Tibial nerve (tissue), 4 donors: ENCODE data around the gene HYOU1. TPM values are rescaled to one million over a fixed set of nuclear protein-coding genes. Genes with fewer than 3 reads are reported as not detected.
"Not testable (repeated sequence)": the region's sequence is repeated elsewhere in the genome, so short reads cannot be mapped to it uniquely, and the experiment has no call there.

Experiments
- DNase-seq, 2 donors: peaks; one replicate each; pipeline ENCODE4 v3.0.0-alpha.2; 2019; ENCODE audit warnings: low spot score in 2 of 2
- H3K27ac ChIP-seq, 4 donors: fragments of 200-600 bp; sonication (generic) in 3 of 4; one replicate each; pipeline ENCODE4 v1.5.1; 2017 to 2019; ENCODE audit warnings: mild to moderate bottlenecking in 1 of 4
- H3K27me3 ChIP-seq, 2 donors: fragments of 200-600 bp; sonication (generic) in 1 of 2; one replicate each; pipeline versions ENCODE4 v1.5.1 to v1.6.0; 2017 to 2019
- H3K36me3 ChIP-seq, 3 donors: fragments of 200-600 bp; sonication (generic); one replicate each; pipeline ENCODE4 v1.5.1; 2018 to 2019
- H3K4me1 ChIP-seq, 4 donors: fragments of 200-600 bp; sonication (generic) in 3 of 4; one replicate each; pipeline ENCODE4 v1.5.1; 2017 to 2019
- H3K4me3 ChIP-seq, 4 donors: fragments of 200-600 bp; sonication (generic) in 3 of 4; one replicate each; pipeline ENCODE4 v1.5.1; 2017 to 2019; ENCODE audit warnings: mild to moderate bottlenecking in 1 of 4, moderate library complexity in 1 of 4
- H3K9me3 ChIP-seq, 4 donors: fragments of 200-600 bp; sonication (generic) in 3 of 4; one replicate each; pipeline ENCODE4 v1.5.1; 2017 to 2019
- EP300 ChIP-seq, 2 donors: sonication (generic); formaldehyde crosslinking; IDR thresholded peaks; one replicate each; pipeline ENCODE4 v1.6.1; 2017; ENCODE audit warnings: antibody characterized with exemption in 2 of 2, mild to moderate bottlenecking in 1 of 2
- POLR2A ChIP-seq, 2 donors: fragments of 450-650 bp; IDR thresholded peaks; one replicate each; pipeline ENCODE4 v1.6.1; 2017; ENCODE audit warnings: antibody characterized with exemption in 2 of 2, mild to moderate bottlenecking in 2 of 2, moderate library complexity in 2 of 2
- WGBS, 2 donors: methylation state at CpG; one replicate each; pipeline ENCODE4 v1.1.5; 2018; 5-methylcytosine and 5-hydroxymethylcytosine counted together
- total RNA-seq, 4 donors: library from RNA; depleted of rRNA; stranded (reverse); fragments of >200 nt; gene quantifications; one replicate each; pipeline ENCODE4 v1.1.0, GENCODE V29; 2016
- TF ChIP-seq, protein P1 (sequence below), 5 experiments: fragments of 200-600 bp in 3 of 5; fragments of 450-650 bp in 2 of 5; sonication (generic) in 3 of 5; IDR thresholded peaks; one replicate each; pipeline ENCODE4 v1.5.1; 2016 to 2019; ENCODE audit warnings: antibody characterized with exemption in 5 of 5, mild to moderate bottlenecking in 3 of 5, moderate library complexity in 2 of 5

Gene HYOU1
- total RNA-seq, 4 donors from 2014 or later = 78.1 to 102 (median 91.3) TPM

GRCh38 chr11:119067371-119068222 lies 10.6 kb upstream of the HYOU1 start, which contains the start of gene VPS11:
VPS11 (plus strand) TSS chr11:119067818; CDS start chr11:119067824, 6 bp downstream.
- peak; percentile 92 to 93 for DNase-seq
- 0 to 1% methylated on average over 48 of the region's 49 CpGs for WGBS, 2 donors
- Histone ChIP-seq H3K27ac (peak within 1 kb of the TSS; percentile 57 to 93 (median 85)), H3K36me3 (peaks cover 0 to 34% (median 10%) of the 10 kb centered on the region in 3 donors), H3K4me3 (peak within 1 kb of the TSS; percentile 65 to 76 (median 70)), H3K9me3 (no peaks in the 10 kb centered on the region), H3K27me3 (no peaks in the 10 kb centered on the region), H3K4me1 (peaks cover 0 to 55% (median 12%) of the 10 kb centered on the region in 4 donors)
- TF ChIP-seq EP300 (IDR thresholded peaks at IDR 0.05) (peak; percentile 93 to 95), POLR2A (IDR thresholded peaks at IDR 0.05) (peak; percentile 47 to 63)
- TF ChIP-seq, protein P1, sequence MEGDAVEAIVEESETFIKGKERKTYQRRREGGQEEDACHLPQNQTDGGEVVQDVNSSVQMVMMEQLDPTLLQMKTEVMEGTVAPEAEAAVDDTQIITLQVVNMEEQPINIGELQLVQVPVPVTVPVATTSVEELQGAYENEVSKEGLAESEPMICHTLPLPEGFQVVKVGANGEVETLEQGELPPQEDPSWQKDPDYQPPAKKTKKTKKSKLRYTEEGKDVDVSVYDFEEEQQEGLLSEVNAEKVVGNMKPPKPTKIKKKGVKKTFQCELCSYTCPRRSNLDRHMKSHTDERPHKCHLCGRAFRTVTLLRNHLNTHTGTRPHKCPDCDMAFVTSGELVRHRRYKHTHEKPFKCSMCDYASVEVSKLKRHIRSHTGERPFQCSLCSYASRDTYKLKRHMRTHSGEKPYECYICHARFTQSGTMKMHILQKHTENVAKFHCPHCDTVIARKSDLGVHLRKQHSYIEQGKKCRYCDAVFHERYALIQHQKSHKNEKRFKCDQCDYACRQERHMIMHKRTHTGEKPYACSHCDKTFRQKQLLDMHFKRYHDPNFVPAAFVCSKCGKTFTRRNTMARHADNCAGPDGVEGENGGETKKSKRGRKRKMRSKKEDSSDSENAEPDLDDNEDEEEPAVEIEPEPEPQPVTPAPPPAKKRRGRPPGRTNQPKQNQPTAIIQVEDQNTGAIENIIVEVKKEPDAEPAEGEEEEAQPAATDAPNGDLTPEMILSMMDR (IDR thresholded peaks at IDR 0.05) = peak in 1 of 5 experiments; percentile 45

DNA sequence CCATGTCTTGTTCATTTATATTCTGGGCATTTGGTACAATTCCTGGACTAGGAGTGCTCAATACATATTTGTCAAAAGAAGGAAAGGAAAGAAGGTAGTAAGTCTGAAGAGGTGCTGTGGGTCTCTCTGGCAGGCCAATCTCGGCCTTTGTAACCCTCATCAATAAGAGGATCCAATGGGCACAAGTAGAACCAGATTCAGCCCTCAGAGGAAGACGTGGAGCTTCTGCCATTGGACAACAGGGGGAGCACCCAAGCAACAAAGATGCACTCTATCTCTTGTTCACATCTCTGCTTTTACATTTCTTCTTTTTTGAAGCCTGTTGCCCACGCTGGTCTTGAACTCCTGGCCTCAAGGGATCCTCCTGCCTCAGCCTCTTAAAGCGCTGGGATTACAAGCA lies 8.4 kb upstream of the HYOU1 start:
- no peaks in the 10 kb centered on the region for H3K27me3 ChIP-seq
- DNase-seq = no peak
- WGBS, 2 donors = 39 to 44% methylated on average over 4 of the region's 4 CpGs
- peaks cover 0 to 12% (median 0%) of the 10 kb centered on the region in 3 donors for H3K36me3 ChIP-seq
- H3K27ac ChIP-seq = no peak overlapping the region
- no peak for TF ChIP-seq EP300 (IDR thresholded peaks at IDR 0.05)
- TF ChIP-seq, protein P1 (IDR thresholded peaks at IDR 0.05) = peak in 2 of 5 experiments; percentile 13 to 15
- TF ChIP-seq POLR2A (IDR thresholded peaks at IDR 0.05) = no peak
- H3K4me3 ChIP-seq = no peak overlapping the region
- peaks cover 0 to 57% (median 12%) of the 10 kb centered on the region in 4 donors for H3K4me1 ChIP-seq
- H3K9me3 ChIP-seq = no peaks in the 10 kb centered on the region

GRCh38 chr11:119062779-119063178 lies 5.8 kb upstream of the HYOU1 start:
- peak overlapping the region in 2 of 4 donors; percentile 38 to 40 for H3K27ac ChIP-seq
- H3K9me3 ChIP-seq = no peaks in the 10 kb centered on the region
- peaks cover 0 to 40% (median 10%) of the 10 kb centered on the region in 4 donors for H3K4me1 ChIP-seq
- 57 to 59% methylated on average over 5 of the region's 5 CpGs for WGBS, 2 donors
- no peaks in the 10 kb centered on the region for H3K27me3 ChIP-seq
- H3K4me3 ChIP-seq = no peak overlapping the region
- no peak for DNase-seq
- no peak for TF ChIP-seq EP300 (IDR thresholded peaks at IDR 0.05)
- H3K36me3 ChIP-seq = no peaks in the 10 kb centered on the region

DNA sequence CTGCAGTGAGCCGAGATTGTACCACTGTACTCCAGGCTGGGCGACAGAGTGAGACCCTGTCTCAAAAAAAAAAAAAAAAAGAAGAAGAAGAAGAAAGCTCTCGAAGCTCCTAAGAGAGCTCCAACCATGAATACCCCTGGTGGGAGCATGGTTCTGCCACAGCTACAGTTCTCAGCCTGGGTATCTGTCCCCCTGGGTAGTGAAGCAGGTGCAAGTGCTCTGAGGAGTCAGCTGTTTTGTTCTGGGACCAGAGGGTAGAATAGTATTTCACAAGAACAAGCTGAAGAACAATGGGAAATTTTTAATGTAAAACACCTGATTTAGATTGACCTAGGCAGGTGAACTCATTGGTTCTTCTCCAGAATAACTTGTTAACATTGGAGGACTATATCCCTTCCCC lies 4.3 kb upstream of the HYOU1 start:
- Histone ChIP-seq H3K9me3 (no peaks in the 10 kb centered on the region), H3K27ac (no peak overlapping the region), H3K36me3 (no peaks in the 10 kb centered on the region), H3K4me3 (no peak overlapping the region), H3K4me1 (peaks cover 0 to 36% (median 11%) of the 10 kb centered on the region in 4 donors), H3K27me3 (no peaks in the 10 kb centered on the region)
- 94 to 99% methylated on average over 3 of the region's 3 CpGs for WGBS, 2 donors
- TF ChIP-seq, protein P1 (IDR thresholded peaks at IDR 0.05) = no peak
- no peak for TF ChIP-seq EP300 (IDR thresholded peaks at IDR 0.05)
- TF ChIP-seq POLR2A (IDR thresholded peaks at IDR 0.05) = no peak
- no peak for DNase-seq

DNA sequence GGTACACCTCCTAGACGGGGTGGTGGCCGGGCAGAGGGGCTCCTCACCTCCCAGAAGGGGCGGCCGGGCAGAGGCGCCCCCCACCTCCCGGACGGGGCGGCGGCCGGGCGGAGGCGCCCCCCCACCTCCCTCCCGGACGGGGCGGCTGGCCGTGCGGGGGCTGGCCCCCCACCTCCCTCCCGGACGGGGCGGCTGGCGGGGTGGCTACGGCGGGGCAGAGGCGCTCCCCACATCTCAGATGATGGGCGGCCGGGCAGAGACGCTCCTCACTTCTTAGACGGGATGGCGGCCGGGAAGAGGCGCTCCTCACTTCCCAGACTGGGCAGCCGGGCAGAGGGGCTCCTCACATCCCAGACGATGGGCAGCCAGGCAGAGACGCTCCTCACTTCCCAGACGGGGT lies 2.1 kb upstream of the HYOU1 start:
- not testable (repeated sequence) for H3K27ac ChIP-seq, H3K27me3 ChIP-seq, H3K4me3 ChIP-seq, H3K9me3 ChIP-seq, DNase-seq
- WGBS, 2 donors = 81 to 90% methylated on average over 13 to 17 of the region's 35 CpGs
- Histone ChIP-seq H3K36me3 (peaks cover 0 to 12% (median 9%) of the 10 kb centered on the region in 3 donors), H3K4me1 (peaks cover 0 to 39% (median 15%) of the 10 kb centered on the region in 4 donors)

GRCh38 chr11:119056421-119056999 lies 495 bp downstream of the HYOU1 start:
- H3K4me1 ChIP-seq = peaks cover 0 to 26% (median 15%) of the 10 kb centered on the region in 4 donors
- no peak for TF ChIP-seq EP300 (IDR thresholded peaks at IDR 0.05)
- TF ChIP-seq, protein P1 (IDR thresholded peaks at IDR 0.05) = no peak
- TF ChIP-seq POLR2A (IDR thresholded peaks at IDR 0.05) = no peak
- no peaks in the 10 kb centered on the region for H3K27me3 ChIP-seq
- 0 to 1% methylated on average over 17 to 27 of the region's 48 CpGs for WGBS, 2 donors
- H3K4me3 ChIP-seq = peak overlapping the region; percentile 91 to 99 (median 96)
- H3K9me3 ChIP-seq = no peaks in the 10 kb centered on the region
- H3K36me3 ChIP-seq = peaks cover 0 to 38% (median 32%) of the 10 kb centered on the region in 3 donors
- peak overlapping the region; percentile 78 to 96 (median 91) for H3K27ac ChIP-seq
- no peak for DNase-seq
